H9 (cell line): ENCODE data around the gene PAIP2. TPM values are rescaled to one million over a fixed set of nuclear protein-coding genes. Genes with fewer than 3 reads are reported as not detected.

ENCODE experiments used
- DNase-seq: peaks from one replicate; pipeline ENCODE4 v3.0.0-alpha.2; 2017
- H2AFZ ChIP-seq: one replicate; pipeline ENCODE4 v1.6.1; 2013; ENCODE audit warnings: mild to moderate bottlenecking, low read length, control low read depth, moderate library complexity
- H2AK5ac ChIP-seq: 2 replicates; pipeline ENCODE4 v1.6.1; 2013; ENCODE audit warnings: low read length, control low read depth, mixed read lengths; ENCODE audit not compliant: insufficient read length
- H2BK120ac ChIP-seq: one replicate; pipeline ENCODE4 v1.6.1; 2013; ENCODE audit warnings: low read depth, mild to moderate bottlenecking, low read length, control low read depth, inconsistent platforms; ENCODE audit not compliant: poor library complexity, severe bottlenecking
- H2BK12ac ChIP-seq: 2 replicates; pipeline ENCODE4 v1.6.1; 2013; ENCODE audit warnings: low read length, control low read depth, mixed read lengths, low read depth; ENCODE audit not compliant: insufficient read length
- H2BK15ac ChIP-seq: 2 replicates; pipeline ENCODE4 v1.6.1; 2013; ENCODE audit warnings: low read depth, low read length, control low read depth
- H2BK20ac ChIP-seq: one replicate; pipeline ENCODE4 v1.6.1; 2013; ENCODE audit warnings: low read depth, mild to moderate bottlenecking, low read length, control low read depth, inconsistent platforms; ENCODE audit not compliant: poor library complexity, severe bottlenecking
- H2BK5ac ChIP-seq: 2 replicates; pipeline ENCODE4 v1.6.1; 2013; ENCODE audit warnings: low read length, control low read depth, mixed read lengths; ENCODE audit not compliant: insufficient read length
- H3K14ac ChIP-seq: 2 replicates; pipeline ENCODE4 v1.6.1; 2013; ENCODE audit warnings: low read length, control low read depth; ENCODE audit not compliant: insufficient read depth
- H3K18ac ChIP-seq: 2 replicates; pipeline ENCODE4 v1.6.1; 2013; ENCODE audit warnings: low read depth, mild to moderate bottlenecking, mixed read lengths, low read length, control low read depth; ENCODE audit not compliant: insufficient read length
- H3K23ac ChIP-seq: 2 replicates; pipeline ENCODE4 v1.6.1; 2013; ENCODE audit warnings: low read length, control low read depth, mixed read lengths, low read depth; ENCODE audit not compliant: insufficient read length
- H3K23me2 ChIP-seq: 2 replicates; pipeline ENCODE4 v1.6.1; 2013; ENCODE audit warnings: low read depth, mild to moderate bottlenecking, mixed read lengths, low read length, control low read depth; ENCODE audit not compliant: insufficient read length, poor library complexity, severe bottlenecking
- H3K27ac ChIP-seq: 2 replicates; pipeline ENCODE4 v1.5.1; 2013; ENCODE audit warnings: low read length, control low read depth, mixed read lengths, low read depth; ENCODE audit not compliant: insufficient read length
- H3K27me3 ChIP-seq: 2 replicates; pipeline ENCODE4 v1.6.1; 2013; ENCODE audit warnings: low read length, control low read depth, inconsistent platforms; ENCODE audit not compliant: insufficient read depth
- H3K4ac ChIP-seq: 2 replicates; pipeline ENCODE4 v1.6.1; 2013; ENCODE audit warnings: low read depth, mild to moderate bottlenecking, control low read depth, inconsistent platforms, low read length, moderate library complexity
- H3K4me1 ChIP-seq: 2 replicates; pipeline ENCODE4 v1.6.1; 2013; ENCODE audit warnings: low read length, control low read depth, inconsistent platforms; ENCODE audit not compliant: insufficient read depth
- H3K4me2 ChIP-seq: 2 replicates; pipeline ENCODE4 v1.6.1; 2013; ENCODE audit warnings: low read length, control low read depth, mixed read lengths; ENCODE audit not compliant: insufficient read length, insufficient read depth
- H3K56ac ChIP-seq: 2 replicates; pipeline ENCODE4 v1.6.1; 2013; ENCODE audit warnings: low read depth, mild to moderate bottlenecking, mixed read lengths, low read length, control low read depth; ENCODE audit not compliant: insufficient read length
- H3K79me1 ChIP-seq: 2 replicates; pipeline ENCODE4 v1.6.1; 2013; ENCODE audit warnings: low read depth, mild to moderate bottlenecking, moderate library complexity, low read length, control low read depth, inconsistent platforms; ENCODE audit not compliant: insufficient read depth, poor library complexity, severe bottlenecking
- H3K79me2 ChIP-seq: 2 replicates; pipeline ENCODE4 v1.6.1; 2013; ENCODE audit warnings: low read length, control low read depth, inconsistent platforms; ENCODE audit not compliant: insufficient read depth
- H3K9ac ChIP-seq: 2 replicates; pipeline ENCODE4 v1.6.1; 2013; ENCODE audit warnings: low read length, control low read depth, mixed read lengths; ENCODE audit not compliant: insufficient read length; ENCODE audit errors: extremely low read depth
- H3K9me3 ChIP-seq: one replicate; pipeline ENCODE4 v1.6.1; 2013; ENCODE audit warnings: low read depth, low read length, inconsistent platforms; ENCODE audit not compliant: control insufficient read depth
- H3T11ph ChIP-seq: one replicate; pipeline ENCODE4 v1.6.1; 2013; ENCODE audit warnings: mild to moderate bottlenecking, low read length, control low read depth, inconsistent platforms
- H4K20me1 ChIP-seq: one replicate; pipeline ENCODE4 v1.6.1; 2013; ENCODE audit not compliant: control insufficient read depth, insufficient read length, insufficient read depth
- H4K5ac ChIP-seq: 2 replicates; pipeline ENCODE4 v1.6.1; 2013; ENCODE audit warnings: low read depth, mild to moderate bottlenecking, mixed read lengths, low read length, control low read depth; ENCODE audit not compliant: insufficient read length
- H4K8ac ChIP-seq: replicated peaks from 2 replicates; pipeline ENCODE4 v1.6.1; 2013; ENCODE audit warnings: low read length, control low read depth, mixed read lengths, low read depth; ENCODE audit not compliant: insufficient read length
- H4K91ac ChIP-seq: 2 replicates; pipeline ENCODE4 v1.6.1; 2013; ENCODE audit warnings: low read depth, mild to moderate bottlenecking, moderate library complexity, mixed read lengths, low read length, control low read depth; ENCODE audit not compliant: insufficient read length
- H3K27ac Mint-ChIP-seq, 3 experiments: 2 replicates in 2 of 3; 3 replicates in 1 of 3; pipeline ENCODE4 v1.8.0; 2020 to 2021; ENCODE audit warnings: mixed read lengths in 3 of 3, mild to moderate bottlenecking in 1 of 3, moderate library complexity in 1 of 3
- H3K27me3 Mint-ChIP-seq: 2 replicates; pipeline ENCODE4 v1.8.0; 2021; ENCODE audit warnings: low read depth, mild to moderate bottlenecking, moderate library complexity, mixed read lengths
- H3K36me3 Mint-ChIP-seq, 3 experiments: 2 replicates in 2 of 3; 3 replicates in 1 of 3; pipeline ENCODE4 v1.8.0; 2020 to 2021; ENCODE audit warnings: low read depth in 3 of 3, mixed read lengths in 3 of 3; ENCODE audit not compliant: insufficient read depth in 1 of 3
- H3K4me1 Mint-ChIP-seq, 2 experiments: 2 replicates each; pipeline ENCODE4 v1.8.0; 2020; ENCODE audit warnings: mixed read lengths in 2 of 2
- H3K4me3 Mint-ChIP-seq, 2 experiments: 2 replicates in 1 of 2; 3 replicates in 1 of 2; pipeline ENCODE4 v1.8.0; 2020 to 2021; ENCODE audit warnings: mild to moderate bottlenecking in 2 of 2, mixed read lengths in 2 of 2, moderate library complexity in 1 of 2
- H3K9me3 Mint-ChIP-seq, 2 experiments: 2 replicates in 1 of 2; 3 replicates in 1 of 2; pipeline ENCODE4 v1.8.0; 2020; ENCODE audit warnings: mild to moderate bottlenecking in 2 of 2, mixed read lengths in 2 of 2, moderate library complexity in 1 of 2
- WGBS: extraction: QIAGEN DNeasy Blood & Tissue Kit; methylation state at CpG from one replicate; pipeline ENCODE4 v1.1.7; 2013; ENCODE audit warnings: missing lambda C conversion rate, low lambda C conversion rate, mixed read lengths; ENCODE audit not compliant: insufficient read length; ENCODE audit errors: extremely low coverage; 5-methylcytosine and 5-hydroxymethylcytosine counted together
- total RNA-seq: library from RNA; stranded (reverse); gene quantifications from 2 replicates; pipeline ENCODE4 v1.2.1, GENCODE V29; 2021
- TF ChIP-seq, protein P1 (sequence below): fragments of 200-600 bp; sonication (generic); conservative IDR thresholded peaks from 3 replicates; pipeline ENCODE4 v1.8.0; 2021; ENCODE audit warnings: antibody characterized with exemption, mild to moderate bottlenecking

The PAIP2 gene
- total RNA-seq, 1 experiment from 2014 or later = 121 TPM

DNA sequence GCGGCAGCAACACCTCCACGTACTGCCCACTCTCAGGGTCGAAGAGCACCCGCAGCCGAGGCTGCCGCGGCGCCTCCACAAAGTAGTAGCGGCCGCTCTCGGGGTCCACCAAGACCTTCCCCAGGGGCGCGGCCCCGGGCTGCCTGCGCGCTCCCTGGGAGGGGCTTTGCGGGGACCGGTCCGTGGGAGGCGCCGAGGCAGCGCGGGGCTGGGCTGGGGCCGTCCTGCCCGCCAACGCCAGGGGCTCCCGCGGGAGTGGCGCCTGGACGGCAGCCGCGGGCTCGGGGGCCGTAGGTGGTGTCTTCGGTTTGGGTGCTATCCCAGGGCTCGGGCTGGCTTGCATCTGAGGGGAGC is 50.6 kb downstream of the PAIP2 start:
- Histone ChIP-seq H3K79me2 (no peaks in the 10 kb centered on the region), H4K8ac (no peak overlapping the region), H3K18ac (no peak overlapping the region), H4K91ac (no peak overlapping the region), H2AFZ (no peak overlapping the region), H2BK20ac (no peak overlapping the region), H2BK120ac (no peak overlapping the region), H3K27me3 (peaks cover 8% of the 10 kb centered on the region), H3K4me2 (peak overlapping the region; percentile 85), H4K20me1 (peaks cover 2% of the 10 kb centered on the region), H2BK5ac (no peak overlapping the region), H3K14ac (no peak overlapping the region), H3K4ac (no peak overlapping the region), H2AK5ac (no peak overlapping the region), H3K23ac (no peak overlapping the region), H2BK15ac (no peak overlapping the region), H3K79me1 (no peaks in the 10 kb centered on the region), H3K23me2 (peaks cover 22% of the 10 kb centered on the region), H4K5ac (no peak overlapping the region), H3K9me3 (no peaks in the 10 kb centered on the region), H3K9ac (no peak overlapping the region), H3T11ph (no peak overlapping the region), H3K4me1 (peaks cover 7% of the 10 kb centered on the region; the same call in 1 of the 2 replicates), H3K56ac (no peak overlapping the region), H2BK12ac (no peak overlapping the region), H3K27ac (no peak overlapping the region)
- Mint-ChIP-seq H3K4me1 (peaks cover 26 to 57% of the 10 kb centered on the region in 2 experiments), H3K36me3 (peaks cover 0 to 6% (median 0%) of the 10 kb centered on the region in 3 experiments; a peak in 5 of 7 replicates), H3K27ac (no peak overlapping the region), H3K9me3 (no peaks in the 10 kb centered on the region), H3K4me3 (peak overlapping the region; percentile 79 to 88; a peak in 3 of 5 replicates), H3K27me3 (peaks cover 31% of the 10 kb centered on the region)
- TF ChIP-seq, protein P1, sequence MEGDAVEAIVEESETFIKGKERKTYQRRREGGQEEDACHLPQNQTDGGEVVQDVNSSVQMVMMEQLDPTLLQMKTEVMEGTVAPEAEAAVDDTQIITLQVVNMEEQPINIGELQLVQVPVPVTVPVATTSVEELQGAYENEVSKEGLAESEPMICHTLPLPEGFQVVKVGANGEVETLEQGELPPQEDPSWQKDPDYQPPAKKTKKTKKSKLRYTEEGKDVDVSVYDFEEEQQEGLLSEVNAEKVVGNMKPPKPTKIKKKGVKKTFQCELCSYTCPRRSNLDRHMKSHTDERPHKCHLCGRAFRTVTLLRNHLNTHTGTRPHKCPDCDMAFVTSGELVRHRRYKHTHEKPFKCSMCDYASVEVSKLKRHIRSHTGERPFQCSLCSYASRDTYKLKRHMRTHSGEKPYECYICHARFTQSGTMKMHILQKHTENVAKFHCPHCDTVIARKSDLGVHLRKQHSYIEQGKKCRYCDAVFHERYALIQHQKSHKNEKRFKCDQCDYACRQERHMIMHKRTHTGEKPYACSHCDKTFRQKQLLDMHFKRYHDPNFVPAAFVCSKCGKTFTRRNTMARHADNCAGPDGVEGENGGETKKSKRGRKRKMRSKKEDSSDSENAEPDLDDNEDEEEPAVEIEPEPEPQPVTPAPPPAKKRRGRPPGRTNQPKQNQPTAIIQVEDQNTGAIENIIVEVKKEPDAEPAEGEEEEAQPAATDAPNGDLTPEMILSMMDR = no peak
- no CpG with 5 or more reads among the region's 36 CpGs for WGBS
- DNase-seq = no peak
